Measurements from ENCODE around the gene CUEDC1. TPM values are rescaled to one million over a fixed set of nuclear protein-coding genes. Genes with fewer than 3 reads are reported as not detected.

Gene CUEDC1
- total RNA-seq, 1 experiment from 2014 or later = 27.5 TPM

DNA sequence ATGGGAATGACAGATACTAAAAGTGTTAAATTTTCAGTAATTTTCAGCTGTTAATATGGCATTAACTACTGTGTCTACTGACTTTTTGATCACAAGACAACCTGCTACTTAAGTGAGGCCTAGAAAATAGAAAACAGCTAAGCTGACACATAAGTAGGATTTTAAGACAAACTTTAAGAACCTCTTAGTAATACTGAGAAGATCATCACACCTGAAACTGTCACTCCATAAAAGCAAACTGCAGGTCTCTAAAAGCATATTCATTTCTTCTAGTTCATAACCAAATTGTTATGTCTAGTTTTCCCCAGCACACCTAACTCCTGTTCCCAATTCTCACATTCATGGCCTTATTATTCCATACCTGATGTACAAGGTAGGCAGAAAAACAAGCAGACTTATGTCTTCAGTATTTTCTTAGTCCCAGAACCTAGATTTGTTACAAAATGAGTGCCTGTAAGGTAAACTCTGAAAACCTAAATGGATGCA is 43.8 kb upstream of the CUEDC1 start:
- peaks cover 85% of the 10 kb centered on the region for H3K36me3 Mint-ChIP-seq (ENCODE audit: insufficient read depth, unreplicated experiment)
- no peaks in the 10 kb centered on the region for H3K9me3 ChIP-seq
- intact Hi-C loops (cut with micrococcal nuclease; ENCODE audit: unreplicated experiment) = loop anchor here (1.0 kb wide), 1 partner anchor 114 kb away; no protein-coding TSS in a partner anchor
- BruUV-seq (replicated peaks) = no TSS peak
- no peaks in the 10 kb centered on the region for H3K9me3 Mint-ChIP-seq (ENCODE audit: unreplicated experiment)
- peaks cover 4% of the 10 kb centered on the region; the same call in 1 of the 2 replicates for H3K36me3 ChIP-seq (ENCODE audit: control insufficient read depth, insufficient read depth, low read length)
- ChIA-PET CTCF (interaction anchor here (0.5 to 2.0 kb wide), 20 partner anchors 10 to 1730 kb away, joined by 3 to 23 read pairs (median 5); partner anchors contain the start of gene VEZF1), POLR2A (interaction anchor here (0.6 to 1.1 kb wide), 6 partner anchors 9 to 476 kb away, joined by 3 to 6 read pairs (median 4); partner anchors contain the start of genes DYNLL2 and MRPS23)
- H3K27ac Mint-ChIP-seq (ENCODE audit: unreplicated experiment) = no peak overlapping the region
- no peak for DNase-seq
- H3K4me1 Mint-ChIP-seq (ENCODE audit: low read depth, unreplicated experiment) = peaks cover 13% of the 10 kb centered on the region
- H3K4me1 ChIP-seq = peaks cover 10% of the 10 kb centered on the region
- no peak overlapping the region for H3K4me3 Mint-ChIP-seq (ENCODE audit: unreplicated experiment)
- H3K27me3 ChIP-seq (replicated peaks; ENCODE audit: control insufficient read depth, insufficient read depth, low read length) = no peaks in the 10 kb centered on the region
- no peak overlapping the region for H3K4me3 ChIP-seq (ENCODE audit: low read depth, low read length)
- TF ChIP-seq, protein P1, sequence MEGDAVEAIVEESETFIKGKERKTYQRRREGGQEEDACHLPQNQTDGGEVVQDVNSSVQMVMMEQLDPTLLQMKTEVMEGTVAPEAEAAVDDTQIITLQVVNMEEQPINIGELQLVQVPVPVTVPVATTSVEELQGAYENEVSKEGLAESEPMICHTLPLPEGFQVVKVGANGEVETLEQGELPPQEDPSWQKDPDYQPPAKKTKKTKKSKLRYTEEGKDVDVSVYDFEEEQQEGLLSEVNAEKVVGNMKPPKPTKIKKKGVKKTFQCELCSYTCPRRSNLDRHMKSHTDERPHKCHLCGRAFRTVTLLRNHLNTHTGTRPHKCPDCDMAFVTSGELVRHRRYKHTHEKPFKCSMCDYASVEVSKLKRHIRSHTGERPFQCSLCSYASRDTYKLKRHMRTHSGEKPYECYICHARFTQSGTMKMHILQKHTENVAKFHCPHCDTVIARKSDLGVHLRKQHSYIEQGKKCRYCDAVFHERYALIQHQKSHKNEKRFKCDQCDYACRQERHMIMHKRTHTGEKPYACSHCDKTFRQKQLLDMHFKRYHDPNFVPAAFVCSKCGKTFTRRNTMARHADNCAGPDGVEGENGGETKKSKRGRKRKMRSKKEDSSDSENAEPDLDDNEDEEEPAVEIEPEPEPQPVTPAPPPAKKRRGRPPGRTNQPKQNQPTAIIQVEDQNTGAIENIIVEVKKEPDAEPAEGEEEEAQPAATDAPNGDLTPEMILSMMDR (IDR thresholded peaks at IDR 0.05; ENCODE audit: insufficient read depth in 1 of 2, low read depth in 1 of 2, low read length in 1 of 2, severe bottlenecking in 1 of 2, unreplicated experiment in 1 of 2) = no peak
- no peaks in the 10 kb centered on the region for H3K27me3 Mint-ChIP-seq (ENCODE audit: insufficient read depth, unreplicated experiment)

DNA sequence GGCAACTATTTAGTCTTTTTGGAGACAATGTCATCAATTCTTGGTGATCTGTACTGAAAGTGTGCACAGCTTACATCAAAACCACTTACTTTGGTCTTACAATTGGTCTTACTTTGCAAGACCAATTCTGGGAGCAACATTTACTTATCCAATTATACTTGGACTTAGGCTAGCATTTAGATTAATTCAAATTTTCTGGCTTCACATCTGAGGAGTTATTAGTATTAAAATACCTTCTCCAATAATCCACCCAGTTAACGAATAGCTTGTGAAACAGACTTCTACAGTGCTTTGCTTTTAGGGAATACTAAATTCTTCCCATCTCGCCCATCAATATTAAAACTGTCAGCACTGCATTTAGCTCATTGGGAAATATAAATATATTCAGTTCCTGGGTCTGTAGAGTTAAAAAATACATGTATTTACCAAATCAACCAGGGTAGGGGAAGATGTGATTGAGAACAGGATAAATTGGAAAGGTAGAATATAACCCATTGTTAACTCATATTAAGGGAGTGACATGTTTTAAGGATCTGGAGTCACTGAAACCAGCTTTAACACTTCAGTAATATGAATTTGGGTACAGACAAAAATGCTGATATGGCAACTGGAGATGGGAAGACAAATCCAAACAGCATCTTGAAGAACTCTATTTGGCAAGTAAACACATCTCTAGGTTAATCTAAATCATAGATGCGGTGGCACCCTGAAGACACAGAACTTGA is 42.0 kb upstream of the CUEDC1 start:
- no peaks in the 10 kb centered on the region for H3K9me3 Mint-ChIP-seq (ENCODE audit: unreplicated experiment)
- no peaks in the 10 kb centered on the region for H3K27me3 Mint-ChIP-seq (ENCODE audit: insufficient read depth, unreplicated experiment)
- no peak overlapping the region for H3K4me3 Mint-ChIP-seq (ENCODE audit: unreplicated experiment)
- no peak overlapping the region for H3K27ac Mint-ChIP-seq (ENCODE audit: unreplicated experiment)
- DNase-seq = no peak
- Histone ChIP-seq H3K4me1 (peaks cover 16% of the 10 kb centered on the region), H3K4me3 (ENCODE audit: low read depth, low read length) (no peak overlapping the region), H3K36me3 (ENCODE audit: control insufficient read depth, insufficient read depth, low read length) (peaks cover 1% of the 10 kb centered on the region; the same call in 1 of the 2 replicates), H3K27me3 (replicated peaks; ENCODE audit: control insufficient read depth, insufficient read depth, low read length) (no peaks in the 10 kb centered on the region), H3K9me3 (no peaks in the 10 kb centered on the region)
- no TSS peak for BruUV-seq (replicated peaks)
- intact Hi-C loops (cut with micrococcal nuclease; ENCODE audit: unreplicated experiment) = no loop called here
- peaks cover 19% of the 10 kb centered on the region for H3K4me1 Mint-ChIP-seq (ENCODE audit: low read depth, unreplicated experiment)
- ChIA-PET POLR2A (interaction anchor here (0.8 to 1.1 kb wide), 5 partner anchors 10 to 140 kb away, joined by 3 read pairs; partner anchors contain the start of gene CUEDC1), CTCF (interaction anchor here (0.6 to 2.3 kb wide), 2 partner anchors 105 to 144 kb away, joined by 3 to 9 read pairs; no protein-coding TSS in a partner anchor)
- peaks cover 83% of the 10 kb centered on the region for H3K36me3 Mint-ChIP-seq (ENCODE audit: insufficient read depth, unreplicated experiment)
- TF ChIP-seq, protein P1 (IDR thresholded peaks at IDR 0.05; ENCODE audit: insufficient read depth in 1 of 2, low read depth in 1 of 2, low read length in 1 of 2, severe bottlenecking in 1 of 2, unreplicated experiment in 1 of 2) = no peak

Measured in Caco-2 (cell line).